DOHH2 (cell line): ENCODE measurements around the gene CES4A.

ENCODE experiments used
- EZH2phosphoT487 ChIP-seq: fragments of 200-600 bp; sonication (generic); IDR thresholded peaks from 2 replicates; pipeline ENCODE4 v1.6.1; 2017; ENCODE audit warnings: borderline replicate concordance, mild to moderate bottlenecking, antibody characterized with exemption, low read length, moderate library complexity, mixed read lengths
- TF ChIP-seq, protein P1 (sequence below): fragments of 200-600 bp; sonication (generic); IDR thresholded peaks from one replicate; pipeline ENCODE4 v1.5.1; 2014; ENCODE audit warnings: antibody characterized with exemption, mild to moderate bottlenecking, low read depth, low read length; ENCODE audit not compliant: poor library complexity, severe bottlenecking

DNA sequence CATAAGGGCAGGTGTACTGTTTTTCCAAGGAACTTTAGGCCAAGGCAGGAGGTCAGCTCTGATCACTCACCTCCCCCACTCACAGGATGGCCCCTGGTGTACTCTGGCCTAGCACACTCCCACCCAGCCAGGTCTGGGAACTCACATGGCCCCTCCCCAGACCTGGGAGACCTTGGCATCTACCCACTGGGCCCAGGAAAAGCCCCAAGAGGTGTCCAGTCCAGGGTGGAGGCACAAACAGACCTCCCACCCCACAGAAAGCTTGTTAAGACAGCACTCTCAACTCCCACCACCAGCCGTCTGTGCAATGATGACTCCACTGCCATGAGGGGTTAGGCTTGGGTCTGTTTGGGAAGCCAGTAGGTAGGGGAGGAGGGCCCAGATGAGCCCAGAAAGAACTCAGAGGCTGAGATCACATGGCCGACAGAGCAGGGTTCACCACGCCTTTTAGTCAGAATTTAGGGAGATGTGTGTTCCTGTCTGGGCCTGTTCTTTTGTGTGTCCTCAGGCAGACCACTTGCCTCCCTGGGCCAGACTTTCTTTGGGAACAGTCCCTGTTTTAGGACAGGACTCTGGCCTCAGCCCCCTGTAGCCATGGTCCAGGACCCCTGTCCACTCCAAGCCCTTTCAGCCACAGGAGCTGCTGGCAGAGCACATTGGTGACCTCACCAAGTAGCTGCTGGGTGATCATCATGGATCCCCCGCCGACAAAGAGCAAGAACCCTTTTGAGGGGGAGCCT lies 28.5 kb downstream of the CES4A start:
- TF ChIP-seq, protein P1, sequence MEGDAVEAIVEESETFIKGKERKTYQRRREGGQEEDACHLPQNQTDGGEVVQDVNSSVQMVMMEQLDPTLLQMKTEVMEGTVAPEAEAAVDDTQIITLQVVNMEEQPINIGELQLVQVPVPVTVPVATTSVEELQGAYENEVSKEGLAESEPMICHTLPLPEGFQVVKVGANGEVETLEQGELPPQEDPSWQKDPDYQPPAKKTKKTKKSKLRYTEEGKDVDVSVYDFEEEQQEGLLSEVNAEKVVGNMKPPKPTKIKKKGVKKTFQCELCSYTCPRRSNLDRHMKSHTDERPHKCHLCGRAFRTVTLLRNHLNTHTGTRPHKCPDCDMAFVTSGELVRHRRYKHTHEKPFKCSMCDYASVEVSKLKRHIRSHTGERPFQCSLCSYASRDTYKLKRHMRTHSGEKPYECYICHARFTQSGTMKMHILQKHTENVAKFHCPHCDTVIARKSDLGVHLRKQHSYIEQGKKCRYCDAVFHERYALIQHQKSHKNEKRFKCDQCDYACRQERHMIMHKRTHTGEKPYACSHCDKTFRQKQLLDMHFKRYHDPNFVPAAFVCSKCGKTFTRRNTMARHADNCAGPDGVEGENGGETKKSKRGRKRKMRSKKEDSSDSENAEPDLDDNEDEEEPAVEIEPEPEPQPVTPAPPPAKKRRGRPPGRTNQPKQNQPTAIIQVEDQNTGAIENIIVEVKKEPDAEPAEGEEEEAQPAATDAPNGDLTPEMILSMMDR: no peak
- no peak for TF ChIP-seq EZH2phosphoT487
